Activated CD4-positive, alpha-beta T cell treated with anti-CD3 and anti-CD28 coated beads for 36 hours (primary cell): ENCODE data around the gene KDM3B. TPM values are rescaled to one million over a fixed set of nuclear protein-coding genes. Genes with fewer than 3 reads are reported as not detected.

ENCODE experiments used
- ATAC-seq: fragments of 200-7000 bp; cut with Tn5 transposase; one replicate; pipeline ENCODE4 v1.10.0; 2021; ENCODE audit warnings: mild to moderate bottlenecking, moderate library complexity
- CTCF ChIA-PET: fragments of 350-600 bp; sonication (Branson Sonifier 250); formaldehyde crosslinking; loops from one replicate; lab custom pipeline; 2021; ENCODE audit warnings: antibody characterized with exemption; lab: Charles Lee
- POLR2A ChIA-PET: fragments of 350-600 bp; sonication (Branson Sonifier 250); formaldehyde crosslinking; loops from one replicate; lab custom pipeline; 2021; ENCODE audit warnings: antibody characterized with exemption, inconsistent platforms; lab: Charles Lee
- DNase-seq: peaks from one replicate; pipeline ENCODE4 v3.0.0-alpha.2; 2020
- H3K27ac Mint-ChIP-seq: one replicate; pipeline ENCODE4 v1.8.0; 2021; ENCODE audit warnings: mixed read lengths
- H3K27me3 Mint-ChIP-seq: one replicate; pipeline ENCODE4 v1.8.0; 2021; ENCODE audit warnings: mixed read lengths
- H3K36me3 Mint-ChIP-seq: one replicate; pipeline ENCODE4 v1.8.0; 2021; ENCODE audit warnings: low read depth, mixed read lengths
- H3K4me1 Mint-ChIP-seq: one replicate; pipeline ENCODE4 v1.8.0; 2021; ENCODE audit warnings: mixed read lengths
- H3K4me3 Mint-ChIP-seq: one replicate; pipeline ENCODE4 v1.8.0; 2021; ENCODE audit warnings: mild to moderate bottlenecking, moderate library complexity, mixed read lengths
- H3K9me3 Mint-ChIP-seq: one replicate; pipeline ENCODE4 v1.8.0; 2021; ENCODE audit warnings: low read depth, mixed read lengths
- intact Hi-C, 2 experiments: fragments of 100-400 bp; cut with DNase I in 1 of 2; cut with micrococcal nuclease in 1 of 2; formaldehyde crosslinking; loops; one replicate each; pipeline versions ENCODE4 v1.14.2 to v1.15.1; 2022 to 2024; cut with DNase I, micrococcal nuclease
- total RNA-seq, 2 experiments: library from RNA; stranded (reverse); gene quantifications; one replicate each; pipeline ENCODE4 v1.2.3, GENCODE V29; 2021

KDM3B gene
- total RNA-seq, 2 experiments from 2014 or later, result 39.0 to 40.9 TPM

DNA sequence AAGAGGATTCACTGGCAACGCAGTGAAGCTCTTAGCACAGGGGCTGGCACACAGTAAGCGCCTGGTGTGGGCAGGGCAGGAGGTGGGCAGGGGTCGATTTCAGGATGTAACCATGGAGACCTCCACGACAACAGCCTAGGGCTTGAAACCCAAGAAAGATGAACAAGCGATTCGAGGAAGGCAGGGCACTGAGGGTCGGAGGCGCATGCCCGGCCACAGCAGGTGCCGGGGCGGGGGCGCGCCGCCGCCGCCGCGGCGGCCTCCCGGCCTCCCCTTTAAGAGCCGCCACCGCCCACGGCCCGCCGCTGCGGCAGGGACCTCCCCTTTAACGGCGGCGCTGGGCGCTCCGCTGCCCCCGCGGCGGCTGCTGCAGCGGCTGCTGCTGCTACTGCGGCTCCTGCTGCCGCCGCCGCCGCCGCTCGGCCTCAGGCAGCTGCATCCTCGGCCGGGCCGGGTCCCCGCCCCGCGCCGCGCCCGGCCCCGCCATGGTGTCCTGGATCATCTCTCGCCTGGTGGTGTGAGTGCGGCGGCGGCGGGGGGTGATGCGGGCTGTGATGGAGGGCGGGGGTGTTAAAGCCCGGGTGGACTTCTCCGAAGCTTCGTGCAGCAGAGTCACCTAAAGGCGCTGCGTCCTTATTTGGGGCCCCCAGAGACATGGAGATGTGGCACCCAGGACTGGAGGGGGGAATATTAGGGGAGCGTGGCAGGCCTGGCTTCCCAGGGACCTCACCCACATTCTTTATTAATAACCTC lies 86.4 kb downstream of the KDM3B start, which contains the start of gene REEP2:
Gene REEP2 (plus strand): TSS at position 334 of the 753 bp plus-strand sequence. CDS start 152 bp downstream, at position 486.
- ChIA-PET CTCF (interaction anchor here (0.7 to 1.9 kb wide), 10 partner anchors 11 to 386 kb away, joined by 3 to 9 read pairs (median 4); partner anchors contain the start of genes EGR1 and KDM3B), POLR2A (interaction anchor here (1.0 kb wide), 1 partner anchor 26 kb away, joined by 3 read pairs; the partner anchor contains the start of gene EGR1)
- ATAC-seq, result peak; percentile 88

DNA sequence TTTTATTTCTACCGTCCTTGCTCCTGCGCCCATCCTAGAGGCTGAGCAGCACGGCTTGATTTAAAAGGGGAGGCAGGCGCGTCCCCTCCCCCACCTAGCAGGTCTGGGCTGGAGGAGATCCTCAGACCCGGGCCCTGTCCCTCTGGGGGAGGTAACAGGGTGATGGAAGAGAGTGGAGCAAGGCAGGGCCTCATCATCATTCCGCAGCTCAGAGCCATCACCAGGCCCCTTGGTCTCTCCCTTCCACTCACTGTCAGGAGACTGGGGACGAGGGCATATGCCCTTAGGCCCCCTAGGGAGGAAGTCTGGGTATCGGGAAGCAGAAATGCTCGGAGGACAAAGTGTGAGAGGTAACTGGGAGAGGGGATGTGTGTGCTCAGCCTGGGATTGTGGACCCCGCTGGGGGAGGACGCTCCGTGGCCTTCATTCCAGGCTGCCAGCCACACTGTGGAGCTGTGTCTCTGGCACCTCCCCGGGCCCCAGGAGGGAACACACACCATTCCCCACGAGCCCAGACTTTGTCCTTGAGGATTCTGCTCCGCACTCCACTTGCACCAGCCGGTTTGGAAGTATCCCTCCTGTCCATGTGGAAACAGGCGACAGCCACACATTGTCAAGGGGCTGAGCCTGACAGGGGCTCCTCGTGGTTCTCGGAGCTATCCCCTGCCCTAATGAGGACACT lies 87.1 kb downstream of the KDM3B start:
- ChIA-PET POLR2A (interaction anchor here (1.0 kb wide), 1 partner anchor 25 kb away, joined by 3 read pairs; the partner anchor contains the start of gene EGR1), CTCF (interaction anchor here (0.6 to 1.0 kb wide), 6 partner anchors 10 to 385 kb away, joined by 3 to 4 read pairs (median 4); no protein-coding TSS in a partner anchor)
- DNase-seq (no peak), ATAC-seq (peak; percentile 13)
- H3K27me3 Mint-ChIP-seq, result no peaks in the 10 kb centered on the region
- H3K27ac Mint-ChIP-seq, result no peak overlapping the region
- H3K36me3 Mint-ChIP-seq, result peaks cover 4% of the 10 kb centered on the region
- H3K4me3 Mint-ChIP-seq, result peak overlapping the region; percentile 67
- no peaks in the 10 kb centered on the region for H3K9me3 Mint-ChIP-seq
- intact Hi-C loops, result loop anchor here in 1 of 2 experiments (1.0 to 2.0 kb wide), 3 partner anchors 25 to 227 kb away; partner anchors contain the start of gene CDC23
- H3K4me1 Mint-ChIP-seq, result peaks cover 15% of the 10 kb centered on the region

More for the DNA sequence above, 86.4 kb downstream of the KDM3B start, which contains the start of gene REEP2:
- Mint-ChIP-seq H3K27me3 (no peaks in the 10 kb centered on the region), H3K27ac (no peak within 1 kb of the TSS), H3K4me1 (peaks cover 15% of the 10 kb centered on the region), H3K4me3 (peak within 1 kb of the TSS; percentile 67), H3K36me3 (peaks cover 4% of the 10 kb centered on the region), H3K9me3 (no peaks in the 10 kb centered on the region)
- peak; percentile 86 for DNase-seq
- intact Hi-C loops, result loop anchor here in 1 of 2 experiments (1.0 to 2.0 kb wide), 3 partner anchors 25 to 226 kb away; partner anchors contain the start of gene CDC23

DNA sequence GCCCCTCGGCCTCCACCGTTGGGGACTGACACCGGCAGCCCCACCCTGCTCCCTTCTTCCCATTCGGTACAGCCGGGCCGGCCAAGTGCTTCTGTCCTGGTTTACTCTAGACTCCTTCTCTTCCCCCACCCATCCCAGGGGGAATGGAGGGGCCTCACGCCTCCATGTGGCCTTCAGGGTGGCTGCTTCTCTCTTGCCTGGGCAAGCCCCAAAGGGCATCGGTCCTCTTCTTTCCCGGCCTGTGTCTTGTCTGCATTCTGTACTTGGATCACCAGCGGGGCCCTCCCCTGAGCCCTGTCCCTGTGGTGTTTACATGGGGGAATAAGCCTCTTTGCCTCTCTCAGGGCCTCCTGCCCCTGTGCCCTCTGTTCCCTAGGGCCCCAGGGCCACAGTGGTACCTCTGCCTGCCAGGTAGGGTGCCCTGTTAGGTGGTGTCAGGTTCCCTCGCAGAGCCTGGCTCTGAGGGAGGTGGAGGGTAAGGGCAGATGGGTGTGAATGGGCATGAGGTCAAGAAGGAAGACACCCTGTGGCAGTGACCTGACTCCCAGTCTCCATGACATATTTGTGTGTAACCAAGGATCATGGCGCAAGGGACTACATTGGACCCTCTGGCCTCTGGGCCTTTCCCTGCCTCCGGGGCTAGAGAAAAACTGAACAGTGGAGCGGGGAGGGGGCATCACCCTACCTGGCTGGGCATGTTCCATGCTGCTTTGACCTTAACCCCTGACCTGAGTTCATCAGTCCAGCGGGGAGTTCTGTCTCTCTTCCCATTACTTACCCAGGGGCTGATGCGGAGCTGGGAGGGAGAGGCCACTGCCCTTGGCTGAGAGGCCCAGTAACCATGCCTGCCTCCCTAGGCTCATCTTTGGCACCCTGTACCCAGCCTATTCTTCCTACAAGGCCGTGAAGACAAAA lies 87.9 kb downstream of the KDM3B start:
- H3K27ac Mint-ChIP-seq, result no peak overlapping the region
- intact Hi-C loops, result no loop called here
- H3K27me3 Mint-ChIP-seq, result no peaks in the 10 kb centered on the region
- POLR2A ChIA-PET, result no interaction called here
- CTCF ChIA-PET, result interaction anchor here (0.6 to 1.0 kb wide), 3 partner anchors 10 to 359 kb away, joined by 3 to 4 read pairs (median 3); no protein-coding TSS in a partner anchor
- peaks cover 15% of the 10 kb centered on the region for H3K4me1 Mint-ChIP-seq
- peaks cover 4% of the 10 kb centered on the region for H3K36me3 Mint-ChIP-seq
- no peaks in the 10 kb centered on the region for H3K9me3 Mint-ChIP-seq
- no peak for ATAC-seq
- peak overlapping the region; percentile 67 for H3K4me3 Mint-ChIP-seq
- no peak for DNase-seq

DNA sequence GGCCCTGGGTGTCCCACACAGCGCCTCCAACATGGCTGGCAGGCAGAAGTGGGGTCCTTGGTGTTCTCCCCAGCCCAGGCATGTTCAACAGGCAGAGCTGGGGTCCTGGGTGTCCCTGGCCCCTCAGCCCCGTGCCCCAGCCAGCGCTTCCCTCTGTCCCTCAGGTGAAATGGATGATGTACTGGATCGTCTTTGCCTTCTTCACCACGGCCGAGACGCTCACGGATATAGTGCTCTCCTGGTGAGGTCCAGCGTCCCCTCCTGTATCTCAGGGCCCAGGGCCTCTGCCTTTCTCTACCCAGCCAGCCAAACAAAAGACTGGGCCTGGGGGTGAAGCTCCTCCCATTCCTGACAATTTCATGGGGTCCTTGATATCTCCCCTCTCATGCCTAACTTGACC lies 88.7 kb downstream of the KDM3B start:
- DNase-seq, result no peak
- H3K9me3 Mint-ChIP-seq, result no peaks in the 10 kb centered on the region
- ChIA-PET CTCF (no interaction called here), POLR2A (no interaction called here)
- H3K4me3 Mint-ChIP-seq, result no peak overlapping the region
- H3K4me1 Mint-ChIP-seq, result peaks cover 15% of the 10 kb centered on the region
- no peaks in the 10 kb centered on the region for H3K36me3 Mint-ChIP-seq
- no peak overlapping the region for H3K27ac Mint-ChIP-seq
- intact Hi-C loops, result no loop called here
- H3K27me3 Mint-ChIP-seq, result no peaks in the 10 kb centered on the region
- no peak for ATAC-seq

DNA sequence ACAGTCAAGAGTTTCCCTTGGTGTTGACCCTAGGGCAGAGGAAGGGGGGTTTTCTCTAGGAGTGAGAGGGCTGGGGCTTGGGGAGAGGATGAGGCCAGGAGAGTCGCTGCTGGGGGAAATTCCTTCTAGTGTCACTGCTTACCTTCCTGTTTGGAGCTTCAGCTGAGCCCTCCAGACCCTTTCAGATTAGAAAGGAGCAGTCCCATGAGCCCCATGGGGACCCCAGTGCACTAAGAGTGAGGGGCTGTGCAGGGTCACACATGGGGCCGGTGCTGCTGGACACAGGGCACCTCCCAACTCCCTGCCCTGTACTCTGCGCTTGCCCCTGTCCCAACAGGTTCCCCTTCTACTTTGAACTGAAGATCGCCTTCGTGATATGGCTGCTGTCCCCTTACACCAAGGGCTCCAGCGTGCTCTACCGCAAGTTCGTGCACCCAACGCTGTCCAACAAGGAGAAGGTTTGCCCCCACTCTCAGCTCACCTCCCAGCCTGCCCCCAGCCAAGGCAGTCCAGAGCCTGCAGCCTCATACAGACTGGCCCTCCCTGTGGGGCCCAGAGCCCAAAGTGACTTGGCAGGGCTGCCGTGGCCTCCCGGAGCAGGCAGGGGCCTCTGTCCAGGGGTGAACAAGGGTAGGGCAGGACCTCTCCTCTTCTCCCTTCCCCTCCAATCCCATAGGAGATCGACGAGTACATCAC lies 91.7 kb downstream of the KDM3B start:
- intact Hi-C loops, result no loop called here
- ATAC-seq (no peak), DNase-seq (no peak)
- Mint-ChIP-seq H3K27ac (no peak overlapping the region), H3K36me3 (no peaks in the 10 kb centered on the region), H3K4me1 (peaks cover 5% of the 10 kb centered on the region), H3K4me3 (no peak overlapping the region), H3K9me3 (no peaks in the 10 kb centered on the region), H3K27me3 (no peaks in the 10 kb centered on the region)
- ChIA-PET POLR2A (no interaction called here), CTCF (interaction anchor here (0.6 to 1.1 kb wide), 4 partner anchors 14 to 352 kb away, joined by 3 to 6 read pairs (median 4); partner anchors contain the start of genes EGR1 and KDM3B)

DNA sequence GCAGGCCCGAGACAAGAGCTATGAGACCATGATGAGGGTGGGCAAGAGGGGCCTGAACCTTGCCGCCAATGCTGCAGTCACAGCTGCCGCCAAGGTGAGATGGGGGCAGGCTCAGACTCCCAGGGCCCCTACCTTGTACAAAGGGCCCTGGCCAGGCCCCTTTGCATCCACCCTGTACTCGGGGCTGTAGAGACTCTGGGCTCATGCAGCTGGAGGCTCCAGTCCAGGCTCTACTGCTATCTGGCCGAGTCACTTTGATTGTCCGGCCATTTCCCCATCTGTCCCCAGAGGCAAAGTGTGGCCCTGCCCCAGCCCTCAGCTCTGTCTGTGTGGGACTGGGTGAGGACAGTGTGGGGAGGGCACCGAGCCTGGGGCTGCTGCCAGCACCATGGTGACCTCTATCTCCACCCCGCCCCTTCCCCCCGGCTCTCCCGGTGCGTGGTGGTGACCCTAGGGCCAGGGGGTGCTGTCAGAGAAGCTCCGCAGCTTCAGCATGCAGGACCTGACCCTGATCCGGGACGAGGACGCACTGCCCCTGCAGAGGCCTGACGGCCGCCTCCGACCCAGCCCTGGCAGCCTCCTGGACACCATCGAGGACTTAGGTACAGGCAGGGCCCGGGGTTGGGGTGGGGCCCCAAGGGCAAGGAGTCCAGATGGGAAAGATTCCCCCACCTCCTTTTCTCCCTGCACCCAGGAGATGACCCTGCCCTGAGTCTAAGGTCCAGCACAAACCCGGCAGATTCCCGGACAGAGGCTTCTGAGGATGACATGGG lies 92.5 kb downstream of the KDM3B start:
- no peak overlapping the region for H3K4me3 Mint-ChIP-seq
- ChIA-PET POLR2A (no interaction called here), CTCF (interaction anchor here (0.6 to 1.1 kb wide), 3 partner anchors 20 to 352 kb away, joined by 3 to 6 read pairs (median 3); partner anchors contain the start of genes EGR1 and KDM3B)
- no peaks in the 10 kb centered on the region for H3K27me3 Mint-ChIP-seq
- DNase-seq (no peak), ATAC-seq (no peak)
- no peaks in the 10 kb centered on the region for H3K9me3 Mint-ChIP-seq
- intact Hi-C loops, result no loop called here
- no peak overlapping the region for H3K27ac Mint-ChIP-seq
- no peaks in the 10 kb centered on the region for H3K36me3 Mint-ChIP-seq
- H3K4me1 Mint-ChIP-seq, result peaks cover 2% of the 10 kb centered on the region

DNA sequence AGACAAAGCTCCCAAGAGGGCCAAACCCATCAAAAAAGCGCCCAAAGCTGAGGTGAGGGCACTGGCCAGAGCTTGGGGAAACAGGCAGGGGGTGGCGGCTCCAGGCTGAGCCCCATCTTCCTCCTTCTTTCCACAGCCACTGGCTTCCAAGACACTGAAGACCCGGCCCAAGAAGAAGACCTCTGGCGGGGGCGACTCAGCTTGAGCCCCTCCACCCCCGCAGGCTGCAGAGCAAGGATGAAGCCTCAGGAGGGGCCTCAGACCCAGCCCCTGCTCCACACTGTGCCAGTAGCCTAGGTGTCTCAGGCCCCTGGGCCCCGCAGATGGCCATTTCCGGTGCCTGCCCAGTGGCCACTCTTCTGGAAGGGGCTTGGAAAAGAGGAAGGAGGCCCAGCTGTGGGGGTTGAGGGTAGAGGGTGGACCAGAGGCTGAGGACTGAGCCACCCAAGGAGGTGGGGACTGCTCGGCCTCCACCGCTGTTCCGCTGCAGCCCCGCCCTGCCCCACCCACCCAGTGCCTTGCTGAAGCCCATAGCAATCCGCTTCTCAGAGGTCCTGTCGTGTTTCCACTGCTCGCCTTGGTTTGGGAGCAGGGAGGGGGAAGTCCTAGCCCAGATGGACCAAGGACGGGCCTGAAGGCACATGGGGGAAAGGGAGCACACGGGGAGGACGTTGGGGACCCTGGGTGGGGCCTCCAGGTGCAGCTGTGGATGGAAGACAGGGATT lies 93.2 kb downstream of the KDM3B start:
- no peak for DNase-seq
- Mint-ChIP-seq H3K36me3 (no peaks in the 10 kb centered on the region), H3K27ac (no peak overlapping the region), H3K4me1 (peaks cover 5% of the 10 kb centered on the region), H3K27me3 (no peaks in the 10 kb centered on the region), H3K9me3 (no peaks in the 10 kb centered on the region), H3K4me3 (no peak overlapping the region)
- POLR2A ChIA-PET, result no interaction called here
- ATAC-seq, result no peak
- intact Hi-C loops, result no loop called here
- CTCF ChIA-PET, result interaction anchor here (0.6 to 1.1 kb wide), 3 partner anchors 9 to 94 kb away, joined by 3 to 4 read pairs (median 3); partner anchors contain the start of gene EGR1

DNA sequence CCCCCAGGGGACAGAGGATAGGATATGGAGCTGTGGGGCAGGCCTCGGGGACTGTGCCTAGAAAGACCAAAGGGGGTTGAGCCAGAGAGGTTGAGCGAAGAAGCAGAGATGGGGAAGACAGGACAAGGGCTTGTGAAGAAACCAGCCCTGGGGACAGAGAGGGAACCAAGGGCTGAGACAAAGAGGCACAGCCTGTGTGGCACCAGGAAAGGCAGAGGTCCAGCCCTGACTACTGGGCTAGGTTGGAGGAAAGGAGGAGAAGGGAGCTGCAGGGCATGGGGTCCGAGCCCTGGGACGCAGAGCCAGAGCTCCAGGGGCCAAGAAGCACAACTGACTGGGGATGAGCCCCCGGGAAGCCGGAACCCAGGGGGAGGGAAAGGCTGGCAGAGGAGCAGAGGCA lies 95.6 kb downstream of the KDM3B start:
- no peak for DNase-seq
- ChIA-PET POLR2A (interaction anchor here (0.6 to 1.0 kb wide), 4 partner anchors 15 to 259 kb away, joined by 3 to 6 read pairs (median 3); no protein-coding TSS in a partner anchor), CTCF (interaction anchor here (0.6 to 5.1 kb wide), 6 partner anchors 14 to 81 kb away, joined by 3 to 62 read pairs (median 8); partner anchors contain the start of gene EGR1)
- no peak overlapping the region for H3K4me3 Mint-ChIP-seq
- H3K27ac Mint-ChIP-seq, result no peak overlapping the region
- no peak for ATAC-seq
- H3K9me3 Mint-ChIP-seq, result no peaks in the 10 kb centered on the region
- no peaks in the 10 kb centered on the region for H3K36me3 Mint-ChIP-seq
- intact Hi-C loops, result no loop called here
- H3K4me1 Mint-ChIP-seq, result peaks cover 5% of the 10 kb centered on the region
- H3K27me3 Mint-ChIP-seq, result no peaks in the 10 kb centered on the region
